UCSD-AML1 (cell line): ENCODE results near the gene COG6.

Experiments used
- DNase-seq: peaks from one replicate; lab custom pipeline; 2025; ENCODE audit not compliant: unreplicated experiment; lab: John Stamatoyannopoulos, UW

COG6 gene

DNA sequence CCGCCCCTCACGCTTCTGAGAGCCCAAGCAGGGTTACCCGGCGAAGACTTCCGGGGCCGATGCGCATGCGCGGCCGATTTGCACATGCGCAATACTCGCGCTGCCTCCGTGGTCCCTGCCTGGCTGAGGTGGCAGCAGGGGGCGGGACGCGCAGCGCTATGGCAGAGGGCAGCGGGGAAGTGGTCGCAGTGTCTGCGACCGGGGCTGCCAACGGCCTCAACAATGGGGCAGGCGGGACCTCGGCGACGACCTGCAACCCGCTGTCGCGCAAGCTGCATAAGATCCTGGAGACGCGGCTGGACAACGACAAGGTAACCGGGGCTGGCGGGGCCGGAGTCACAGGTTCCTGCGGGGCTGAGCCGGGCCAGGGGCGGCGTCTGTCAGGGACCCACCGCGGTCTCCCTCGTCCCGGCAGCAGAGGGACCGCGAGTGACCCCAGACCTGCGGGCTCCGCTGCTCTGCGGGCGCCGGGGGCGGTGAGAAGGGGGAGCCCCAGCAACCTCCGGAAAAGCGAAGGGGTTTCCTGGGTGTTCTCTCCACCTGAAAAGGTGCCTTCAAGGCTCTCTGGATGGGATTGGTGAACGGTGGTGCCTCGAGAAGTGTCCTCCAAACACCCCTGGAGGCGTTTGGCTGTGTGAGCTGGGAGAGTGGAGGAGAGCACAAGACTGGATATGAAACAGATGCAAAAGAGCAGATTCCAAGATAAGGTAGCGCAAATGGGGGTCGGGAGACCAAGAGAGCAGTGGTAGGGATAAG is at the start of gene COG6:
Gene COG6, plus strand, starts transcription at position 94 of the 756 bp plus-strand sequence. Its CDS starts 65 bp downstream, at position 159.
- peak; percentile 96 for DNase-seq

GRCh38 chr13:39605677-39606320 is 49.7 kb upstream of the COG6 start:
- no peak for DNase-seq

DNA sequence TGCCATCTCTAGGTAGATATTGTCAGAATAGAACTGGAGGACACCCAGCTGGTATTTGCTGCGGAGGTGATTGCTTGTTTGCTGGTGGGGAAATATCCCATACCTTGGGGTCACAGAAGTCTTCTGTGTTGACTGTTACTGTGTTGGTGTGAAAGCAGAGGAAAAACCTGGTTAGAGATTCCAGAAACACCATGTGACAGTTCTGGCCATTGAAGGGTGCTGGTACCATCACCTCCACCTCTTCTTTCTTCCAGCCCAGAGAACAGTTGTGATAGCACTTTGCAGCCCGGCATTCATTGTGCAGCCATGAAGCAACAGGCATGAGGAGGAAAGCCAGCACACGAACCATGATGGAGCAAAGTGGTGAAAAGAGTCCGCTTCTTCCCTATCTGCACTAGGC is 47.6 kb upstream of the COG6 start:
- no peak for DNase-seq

DNA sequence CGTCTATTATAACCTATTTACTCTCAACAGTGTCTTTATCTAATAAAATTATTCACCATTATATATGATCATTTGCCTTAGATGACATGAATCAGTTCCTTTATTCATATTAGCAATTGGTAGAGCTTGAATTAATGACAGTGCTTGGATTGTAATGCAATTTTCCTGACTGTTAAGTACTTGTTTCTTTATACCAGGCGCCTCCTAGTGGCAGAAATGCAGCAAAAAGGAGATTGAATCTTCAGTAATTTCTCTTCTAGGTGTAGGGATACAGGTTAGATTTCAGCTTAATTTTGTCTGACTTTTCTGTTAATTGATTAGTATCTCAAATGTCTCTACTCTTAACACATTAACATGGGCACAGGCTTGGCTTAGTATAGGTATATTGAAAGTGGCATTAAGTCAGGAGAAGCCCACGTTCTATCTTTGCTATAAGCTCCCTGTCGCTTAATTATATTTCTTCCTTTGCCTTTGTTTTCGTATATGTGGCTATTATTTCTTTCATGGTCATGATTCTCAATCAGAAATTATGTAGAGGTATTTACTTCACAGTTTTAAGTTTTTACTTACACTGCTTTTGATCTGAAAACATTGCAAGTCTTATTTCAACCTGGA is 43.3 kb upstream of the COG6 start:
- DNase-seq = no peak

DNA sequence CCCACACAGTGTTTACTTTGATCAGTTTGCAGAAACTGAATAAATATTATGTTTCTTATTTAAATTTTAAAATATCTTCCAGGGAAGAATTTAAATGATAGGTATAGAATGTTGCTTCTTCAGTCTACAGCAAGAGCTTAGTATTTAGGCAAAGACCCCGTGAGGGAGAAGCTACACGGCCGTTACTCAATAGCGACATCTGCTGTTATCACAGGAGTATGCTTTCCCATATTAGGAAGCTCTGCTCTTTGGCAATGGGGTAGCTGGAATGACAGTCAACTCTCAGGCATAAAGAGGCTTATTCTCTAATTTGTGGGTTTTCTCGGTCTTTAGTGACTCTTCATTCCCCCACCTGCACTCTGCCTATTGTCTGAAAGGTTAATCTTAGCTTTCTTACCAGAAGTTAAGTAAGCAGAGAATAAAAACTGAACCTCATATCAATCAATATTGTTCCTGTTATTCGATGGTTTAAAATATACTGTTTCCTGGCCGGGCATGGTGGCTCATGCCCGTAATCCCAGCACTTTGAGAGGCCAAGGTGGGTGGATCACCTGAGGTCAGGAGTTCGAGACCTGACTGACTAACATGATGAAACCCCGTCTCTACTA is 39.3 kb upstream of the COG6 start:
- DNase-seq = no peak

- no peak for DNase-seq
These were observed 36.9 kb upstream of the COG6 start for GRCh38 chr13:39618561-39618960.

GRCh38 chr13:39623466-39623865 is 32.0 kb upstream of the COG6 start:
- DNase-seq = no peak

- no peak for DNase-seq
These were observed 24.2 kb upstream of the COG6 start for GRCh38 chr13:39631307-39631706.

DNA sequence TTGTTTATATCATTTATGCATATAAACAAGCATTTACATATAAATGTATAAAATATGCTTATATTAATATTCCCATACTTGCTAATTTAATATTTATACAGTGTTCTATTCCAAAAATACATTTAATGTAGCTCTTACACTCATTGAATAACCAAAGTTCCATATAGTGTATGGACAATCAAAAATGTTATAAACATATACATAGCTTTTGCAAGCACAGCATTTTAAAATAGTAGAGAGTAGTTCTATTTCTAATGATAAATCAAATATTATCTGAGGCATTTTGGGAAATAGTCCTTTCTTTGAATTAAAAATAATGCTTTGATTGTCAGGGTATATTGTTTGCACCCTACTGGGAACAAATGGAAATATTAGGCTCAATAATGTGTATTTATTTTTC is 22.5 kb upstream of the COG6 start:
- no peak for DNase-seq

- DNase-seq = no peak
These were observed 19.9 kb upstream of the COG6 start for GRCh38 chr13:39635564-39635963.

DNA sequence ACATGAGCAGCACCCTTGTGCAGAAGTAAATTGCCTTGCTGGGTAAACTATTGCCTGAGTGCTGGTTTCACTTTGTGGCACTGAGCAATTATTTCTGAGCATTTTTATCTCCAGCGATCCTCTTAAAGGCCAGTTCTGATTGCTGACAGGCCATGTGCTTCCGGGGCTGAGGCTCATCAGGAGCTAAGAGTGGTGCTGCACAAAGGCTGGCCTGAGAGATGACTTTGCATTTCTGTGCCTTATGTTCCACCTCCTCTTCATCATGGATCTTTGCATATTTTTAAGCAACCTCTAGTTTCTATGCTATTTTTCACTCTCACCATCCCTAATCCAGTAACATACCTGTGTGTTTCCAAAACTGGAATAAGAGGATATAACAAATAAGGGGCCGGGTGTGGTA is 17.6 kb upstream of the COG6 start:
- DNase-seq = no peak

GRCh38 chr13:39641645-39642044 is 13.8 kb upstream of the COG6 start:
- no peak for DNase-seq

DNA sequence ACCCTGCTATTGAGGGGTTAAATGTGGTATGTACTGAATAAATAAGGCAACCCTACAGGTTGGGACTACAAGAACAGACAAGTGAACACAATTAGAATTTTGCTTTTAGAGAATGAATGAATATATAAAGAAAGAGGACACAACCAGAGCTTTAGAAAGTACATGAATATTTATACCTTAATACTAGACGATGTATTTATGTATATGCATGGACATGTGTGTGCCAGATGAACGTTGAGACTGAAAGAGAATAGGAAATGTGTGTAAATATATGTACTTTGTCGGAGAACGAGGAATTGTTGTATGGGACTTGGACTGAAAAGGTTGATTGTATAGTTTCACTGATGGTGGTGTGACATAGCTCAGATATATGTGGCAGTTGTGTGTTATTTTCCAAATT is 9.3 kb upstream of the COG6 start:
- no peak for DNase-seq

- no peak for DNase-seq
These were observed 357 bp upstream of the COG6 start for GRCh38 chr13:39655041-39655568.

GRCh38 chr13:39656325-39656677 is 839 bp downstream of the COG6 start:
- no peak for DNase-seq

DNA sequence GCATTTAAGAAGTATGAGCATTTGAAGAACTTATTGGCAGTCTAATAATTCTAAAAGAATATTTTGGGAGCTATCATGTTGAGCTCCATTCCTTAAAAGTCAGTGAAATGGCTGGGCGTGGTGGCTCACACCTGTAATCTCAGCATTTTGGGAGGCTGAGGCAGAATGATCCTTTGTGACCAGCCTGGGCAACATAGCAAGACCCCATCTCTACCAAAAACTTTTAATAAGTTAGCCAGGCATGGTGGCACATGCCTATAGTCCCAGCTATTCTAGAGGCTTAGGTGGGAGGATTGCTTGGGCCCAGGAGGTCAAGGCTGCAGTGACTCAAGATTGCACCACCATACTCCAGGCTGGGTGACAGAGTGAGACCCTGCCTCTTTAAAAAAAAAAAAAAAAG is 8.0 kb downstream of the COG6 start:
- DNase-seq = no peak

DNA sequence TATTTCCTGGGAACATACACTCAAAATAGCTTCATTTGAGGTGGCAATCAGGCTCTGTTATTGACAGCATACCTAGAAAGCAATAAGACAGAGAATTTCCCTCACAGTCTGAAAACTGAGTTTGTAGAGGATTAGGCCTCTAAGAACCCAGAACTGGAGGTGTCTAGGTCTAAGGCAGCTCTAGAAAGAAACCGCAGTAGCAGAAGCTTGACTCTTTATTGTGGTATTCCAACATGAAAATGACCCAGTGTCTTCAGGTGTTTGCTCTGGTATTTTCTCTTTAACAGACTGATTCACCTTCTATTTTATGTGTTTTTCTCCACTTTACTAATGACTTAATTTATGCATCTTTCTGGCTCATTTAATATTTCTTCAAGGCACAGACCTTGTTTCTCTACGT is 8.5 kb downstream of the COG6 start:
- no peak for DNase-seq

GRCh38 chr13:39665763-39666162 is 10.3 kb downstream of the COG6 start:
- DNase-seq = no peak

DNA sequence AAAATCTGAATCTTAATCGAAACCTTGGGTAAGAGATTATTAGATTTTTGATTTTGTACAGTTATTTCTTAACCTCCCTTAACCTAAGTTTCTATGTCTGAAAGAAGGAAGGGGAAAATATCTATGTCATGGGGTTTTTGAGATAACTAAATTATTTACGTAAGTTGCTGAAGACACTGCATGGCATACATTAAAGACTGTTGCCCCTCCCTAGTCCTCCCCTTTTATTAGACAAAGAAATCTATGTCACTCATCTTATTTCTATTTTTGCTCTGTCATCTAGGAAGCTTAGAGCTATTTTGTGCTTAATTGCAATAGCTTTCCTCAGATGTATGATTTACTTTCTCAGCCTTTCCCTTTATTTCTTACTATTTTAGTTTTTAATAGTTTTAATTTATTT is 15.0 kb downstream of the COG6 start:
- no peak for DNase-seq

DNA sequence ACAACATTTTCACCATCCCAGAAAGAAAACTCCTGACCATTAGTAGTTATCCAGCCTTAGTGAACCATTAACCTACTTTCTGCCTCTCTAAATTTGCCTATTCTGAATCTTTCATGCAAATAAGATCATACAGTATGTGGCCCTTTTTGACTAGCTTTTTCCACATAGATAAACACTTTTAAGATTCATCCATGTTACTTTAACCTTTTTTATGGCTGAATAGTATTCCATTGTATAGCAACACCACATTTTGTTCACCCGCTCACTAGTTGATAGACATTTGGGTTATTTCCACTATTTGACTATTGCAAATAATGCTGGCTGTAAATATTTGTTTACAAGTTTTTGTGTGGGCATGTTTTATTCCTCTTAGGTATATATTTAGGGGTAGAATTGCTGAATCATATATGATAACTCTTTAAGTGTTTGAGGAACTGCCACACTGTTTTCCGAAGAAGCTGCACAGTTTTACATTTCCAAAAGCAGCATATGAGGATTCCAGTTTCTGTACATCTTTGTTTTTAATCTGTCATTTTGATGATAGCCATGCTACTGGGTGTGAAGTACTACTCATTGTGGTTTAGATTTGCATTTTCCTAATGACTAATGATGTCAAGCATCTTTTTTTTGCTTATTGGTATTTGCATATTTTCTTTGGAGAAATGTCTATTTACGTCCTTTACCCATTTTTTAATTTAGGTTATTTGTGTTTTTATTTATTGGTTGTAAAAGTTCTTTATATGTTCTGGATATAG is 17.1 kb downstream of the COG6 start:
- no peak for DNase-seq

- no peak for DNase-seq
These were observed 20.4 kb downstream of the COG6 start for GRCh38 chr13:39675904-39676303.
